ENCODE measurements around the gene SPPL3.

DNA sequence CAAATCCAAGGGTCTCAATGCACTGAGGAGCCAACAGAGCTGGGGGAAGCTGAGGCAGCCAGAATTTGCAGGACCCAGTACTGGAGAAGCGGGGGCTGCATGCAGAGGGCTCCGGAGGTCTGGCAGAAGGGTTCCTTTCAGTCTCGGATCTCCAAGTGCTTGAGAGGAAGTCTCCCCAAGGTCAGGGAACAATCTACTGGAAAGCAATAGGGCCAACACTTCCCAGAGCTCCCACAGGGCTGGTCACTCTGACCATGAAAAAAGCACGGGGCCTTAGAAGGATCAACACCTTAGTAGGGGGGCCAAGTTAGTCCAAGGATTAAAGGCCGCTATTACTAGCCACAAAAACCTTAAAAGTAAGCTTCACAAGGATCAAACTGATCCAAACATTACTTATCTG lies 31.7 kb downstream of the SPPL3 start:
- TF ChIP-seq ELF1 (IDR thresholded peaks at IDR 0.05; ENCODE audit: borderline replicate concordance, low read depth): no peak
- TF ChIP-seq POLR2A (IDR thresholded peaks at IDR 0.05; ENCODE audit: borderline replicate concordance, extremely low read depth, insufficient read depth, insufficient read length): no peak
- TF ChIP-seq, protein P1, sequence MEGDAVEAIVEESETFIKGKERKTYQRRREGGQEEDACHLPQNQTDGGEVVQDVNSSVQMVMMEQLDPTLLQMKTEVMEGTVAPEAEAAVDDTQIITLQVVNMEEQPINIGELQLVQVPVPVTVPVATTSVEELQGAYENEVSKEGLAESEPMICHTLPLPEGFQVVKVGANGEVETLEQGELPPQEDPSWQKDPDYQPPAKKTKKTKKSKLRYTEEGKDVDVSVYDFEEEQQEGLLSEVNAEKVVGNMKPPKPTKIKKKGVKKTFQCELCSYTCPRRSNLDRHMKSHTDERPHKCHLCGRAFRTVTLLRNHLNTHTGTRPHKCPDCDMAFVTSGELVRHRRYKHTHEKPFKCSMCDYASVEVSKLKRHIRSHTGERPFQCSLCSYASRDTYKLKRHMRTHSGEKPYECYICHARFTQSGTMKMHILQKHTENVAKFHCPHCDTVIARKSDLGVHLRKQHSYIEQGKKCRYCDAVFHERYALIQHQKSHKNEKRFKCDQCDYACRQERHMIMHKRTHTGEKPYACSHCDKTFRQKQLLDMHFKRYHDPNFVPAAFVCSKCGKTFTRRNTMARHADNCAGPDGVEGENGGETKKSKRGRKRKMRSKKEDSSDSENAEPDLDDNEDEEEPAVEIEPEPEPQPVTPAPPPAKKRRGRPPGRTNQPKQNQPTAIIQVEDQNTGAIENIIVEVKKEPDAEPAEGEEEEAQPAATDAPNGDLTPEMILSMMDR (IDR thresholded peaks at IDR 0.05 in 2 of 3, conservative IDR thresholded peaks at IDR 0.05 in 1 of 3; ENCODE audit: borderline replicate concordance in 1 of 3, insufficient read depth in 1 of 3, low read depth in 2 of 3, low read length in 2 of 3): no peak
- TF ChIP-seq TCF7L2 (IDR thresholded peaks at IDR 0.05; ENCODE audit: borderline replicate concordance, extremely low read depth, insufficient read depth, insufficient read length): no peak
- no peak for TF ChIP-seq EZH2 (IDR thresholded peaks at IDR 0.05)
- TF ChIP-seq, protein P2, sequence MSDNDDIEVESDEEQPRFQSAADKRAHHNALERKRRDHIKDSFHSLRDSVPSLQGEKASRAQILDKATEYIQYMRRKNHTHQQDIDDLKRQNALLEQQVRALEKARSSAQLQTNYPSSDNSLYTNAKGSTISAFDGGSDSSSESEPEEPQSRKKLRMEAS (IDR thresholded peaks at IDR 0.05): no peak
- TF ChIP-seq JUND (IDR thresholded peaks at IDR 0.05): no peak
- TF ChIP-seq EZH2phosphoT487 (IDR thresholded peaks at IDR 0.05; ENCODE audit: borderline replicate concordance): no peak
- TF ChIP-seq RAD21 (IDR thresholded peaks at IDR 0.05; ENCODE audit: low read depth): no peak
- no peak for TF ChIP-seq SRF (IDR thresholded peaks at IDR 0.05; ENCODE audit: low read depth)
- TF ChIP-seq, protein P3, sequence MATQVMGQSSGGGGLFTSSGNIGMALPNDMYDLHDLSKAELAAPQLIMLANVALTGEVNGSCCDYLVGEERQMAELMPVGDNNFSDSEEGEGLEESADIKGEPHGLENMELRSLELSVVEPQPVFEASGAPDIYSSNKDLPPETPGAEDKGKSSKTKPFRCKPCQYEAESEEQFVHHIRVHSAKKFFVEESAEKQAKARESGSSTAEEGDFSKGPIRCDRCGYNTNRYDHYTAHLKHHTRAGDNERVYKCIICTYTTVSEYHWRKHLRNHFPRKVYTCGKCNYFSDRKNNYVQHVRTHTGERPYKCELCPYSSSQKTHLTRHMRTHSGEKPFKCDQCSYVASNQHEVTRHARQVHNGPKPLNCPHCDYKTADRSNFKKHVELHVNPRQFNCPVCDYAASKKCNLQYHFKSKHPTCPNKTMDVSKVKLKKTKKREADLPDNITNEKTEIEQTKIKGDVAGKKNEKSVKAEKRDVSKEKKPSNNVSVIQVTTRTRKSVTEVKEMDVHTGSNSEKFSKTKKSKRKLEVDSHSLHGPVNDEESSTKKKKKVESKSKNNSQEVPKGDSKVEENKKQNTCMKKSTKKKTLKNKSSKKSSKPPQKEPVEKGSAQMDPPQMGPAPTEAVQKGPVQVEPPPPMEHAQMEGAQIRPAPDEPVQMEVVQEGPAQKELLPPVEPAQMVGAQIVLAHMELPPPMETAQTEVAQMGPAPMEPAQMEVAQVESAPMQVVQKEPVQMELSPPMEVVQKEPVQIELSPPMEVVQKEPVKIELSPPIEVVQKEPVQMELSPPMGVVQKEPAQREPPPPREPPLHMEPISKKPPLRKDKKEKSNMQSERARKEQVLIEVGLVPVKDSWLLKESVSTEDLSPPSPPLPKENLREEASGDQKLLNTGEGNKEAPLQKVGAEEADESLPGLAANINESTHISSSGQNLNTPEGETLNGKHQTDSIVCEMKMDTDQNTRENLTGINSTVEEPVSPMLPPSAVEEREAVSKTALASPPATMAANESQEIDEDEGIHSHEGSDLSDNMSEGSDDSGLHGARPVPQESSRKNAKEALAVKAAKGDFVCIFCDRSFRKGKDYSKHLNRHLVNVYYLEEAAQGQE (IDR thresholded peaks at IDR 0.05; ENCODE audit: low read depth): no peak
- TF ChIP-seq ZNF274 (IDR thresholded peaks at IDR 0.05; ENCODE audit: low read depth, low read length): no peak
- no peak for TF ChIP-seq YY1 (IDR thresholded peaks at IDR 0.05; ENCODE audit: extremely low read depth, insufficient replicate concordance, low read depth, low read length)

All from HCT116 (cell line).